Transverse colon (tissue), 4 donors: Measurements from ENCODE around the gene PIGS. TPM values are rescaled to one million over a fixed set of nuclear protein-coding genes. Genes with fewer than 3 reads are reported as not detected.

Experiments
- DNase-seq: peaks from one replicate; pipeline ENCODE4 v3.0.0-alpha.2; 2019
- H3K27ac ChIP-seq, 4 donors: fragments of 200-600 bp; sonication (generic); 2 replicates each; pipeline ENCODE4 v1.5.1; 2016 to 2018; ENCODE audit warnings: inconsistent platforms in 4 of 4
- H3K27me3 ChIP-seq: fragments of 200-600 bp; sonication (generic); 2 replicates; pipeline ENCODE4 v1.5.1; 2017; ENCODE audit warnings: inconsistent platforms
- H3K36me3 ChIP-seq, 4 donors: fragments of 200-600 bp; sonication (generic); 2 replicates each; pipeline ENCODE4 v1.5.1; 2017 to 2019; ENCODE audit warnings: inconsistent platforms in 4 of 4
- H3K4me1 ChIP-seq, 4 donors: fragments of 200-600 bp; sonication (generic); 2 replicates each; pipeline ENCODE4 v1.5.1; 2017 to 2020; ENCODE audit warnings: inconsistent platforms in 4 of 4
- H3K4me3 ChIP-seq, 4 donors: fragments of 200-600 bp; sonication (generic); 1 replicate in 1 of 4; 2 replicates in 3 of 4; pipeline versions ENCODE4 v1.5.1 to v1.6.1; 2017 to 2019; ENCODE audit warnings: inconsistent platforms in 4 of 4
- H3K9me3 ChIP-seq, 2 donors: fragments of 200-600 bp; sonication (generic); 2 replicates each; pipeline ENCODE4 v1.5.1; 2017 to 2019; ENCODE audit warnings: inconsistent platforms in 2 of 2
- EP300 ChIP-seq: sonication (generic); formaldehyde crosslinking; IDR thresholded peaks from one replicate; pipeline ENCODE4 v1.6.1; 2017; ENCODE audit warnings: antibody characterized with exemption, low read depth
- POLR2A ChIP-seq: fragments of 450-650 bp; IDR thresholded peaks from one replicate; pipeline ENCODE4 v1.6.1; 2016; ENCODE audit warnings: antibody characterized with exemption, mild to moderate bottlenecking, moderate library complexity
- POLR2AphosphoS5 ChIP-seq, 3 donors: sonication (generic); formaldehyde crosslinking; IDR thresholded peaks; one replicate each; pipeline ENCODE4 v1.6.1; 2016; ENCODE audit warnings: antibody characterized with exemption in 3 of 3
- WGBS, 2 donors: methylation state at CpG; one replicate each; pipeline ENCODE4 v1.1.5; 2018; ENCODE audit warnings: low coverage in 1 of 2; 5-methylcytosine and 5-hydroxymethylcytosine counted together
- in situ Hi-C, 4 donors: fragments of 200-750 bp; cut with MboI; loops; one replicate each; pipeline versions ENCODE4 v1.15.0 to v1.15.1; 2017; ENCODE audit warnings: low sequenced_read_pairs in 3 of 4, low pct_ligation_motif_present in 1 of 4, low pct_unique_long_range_greater_than_20kb in 1 of 4
- intact Hi-C: fragments of 100-400 bp; cut with DNase I; formaldehyde crosslinking; loops from one replicate; pipeline ENCODE4 v1.15.1; 2023; ENCODE audit warnings: low total_unique reads
- total RNA-seq, 4 donors: library from RNA; depleted of rRNA; stranded (reverse); fragments of >200 nt; gene quantifications; one replicate each; pipeline ENCODE4 v1.1.0, GENCODE V29; 2016
- TF ChIP-seq, protein P1 (sequence below), 5 experiments: fragments of 200-600 bp in 3 of 5; fragments of 450-650 bp in 2 of 5; sonication (generic) in 3 of 5; IDR thresholded peaks; 1 replicate in 2 of 5; 2 replicates in 3 of 5; pipeline ENCODE4 v1.5.1; 2016 to 2017; ENCODE audit warnings: antibody characterized with exemption in 5 of 5, inconsistent platforms in 3 of 5, mild to moderate bottlenecking in 2 of 5, moderate library complexity in 1 of 5

The PIGS gene
- total RNA-seq, 4 donors from 2014 or later = 18.1 to 182 (median 87.6) TPM

DNA sequence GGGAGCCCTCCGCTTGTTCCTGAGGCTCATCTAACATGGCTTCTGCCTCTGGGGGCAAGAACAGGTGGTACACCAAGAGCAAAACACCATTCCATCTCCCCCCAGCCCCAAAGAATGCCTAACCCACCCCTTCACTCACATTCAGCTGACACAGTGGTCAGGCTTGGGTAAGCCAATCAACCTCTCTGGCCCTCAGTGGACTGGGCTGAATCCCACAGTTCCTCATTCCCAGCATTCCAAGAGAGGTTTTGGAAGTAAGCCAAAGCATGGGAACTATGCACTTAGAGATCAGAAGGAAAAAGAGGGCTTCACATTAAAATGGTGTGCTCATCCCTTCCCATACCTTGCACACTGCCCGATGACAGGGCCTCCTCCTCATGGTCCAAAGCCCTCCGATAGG is 7.8 kb downstream of the PIGS start:
- DNase-seq = no peak
- Histone ChIP-seq H3K27ac (no peak overlapping the region), H3K27me3 (no peaks in the 10 kb centered on the region), H3K4me3 (no peak overlapping the region), H3K9me3 (no peaks in the 10 kb centered on the region), H3K4me1 (peaks cover 0 to 9% (median 1%) of the 10 kb centered on the region in 4 donors), H3K36me3 (peaks cover 0 to 38% (median 19%) of the 10 kb centered on the region in 4 donors)
- WGBS, 2 donors = 90 to 96% methylated on average over 3 of the region's 3 CpGs
- TF ChIP-seq EP300 (no peak), POLR2A (no peak), POLR2AphosphoS5 (IDR thresholded peaks at IDR 0.05) (no peak)
- TF ChIP-seq, protein P1, sequence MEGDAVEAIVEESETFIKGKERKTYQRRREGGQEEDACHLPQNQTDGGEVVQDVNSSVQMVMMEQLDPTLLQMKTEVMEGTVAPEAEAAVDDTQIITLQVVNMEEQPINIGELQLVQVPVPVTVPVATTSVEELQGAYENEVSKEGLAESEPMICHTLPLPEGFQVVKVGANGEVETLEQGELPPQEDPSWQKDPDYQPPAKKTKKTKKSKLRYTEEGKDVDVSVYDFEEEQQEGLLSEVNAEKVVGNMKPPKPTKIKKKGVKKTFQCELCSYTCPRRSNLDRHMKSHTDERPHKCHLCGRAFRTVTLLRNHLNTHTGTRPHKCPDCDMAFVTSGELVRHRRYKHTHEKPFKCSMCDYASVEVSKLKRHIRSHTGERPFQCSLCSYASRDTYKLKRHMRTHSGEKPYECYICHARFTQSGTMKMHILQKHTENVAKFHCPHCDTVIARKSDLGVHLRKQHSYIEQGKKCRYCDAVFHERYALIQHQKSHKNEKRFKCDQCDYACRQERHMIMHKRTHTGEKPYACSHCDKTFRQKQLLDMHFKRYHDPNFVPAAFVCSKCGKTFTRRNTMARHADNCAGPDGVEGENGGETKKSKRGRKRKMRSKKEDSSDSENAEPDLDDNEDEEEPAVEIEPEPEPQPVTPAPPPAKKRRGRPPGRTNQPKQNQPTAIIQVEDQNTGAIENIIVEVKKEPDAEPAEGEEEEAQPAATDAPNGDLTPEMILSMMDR (IDR thresholded peaks at IDR 0.05) = no peak
- intact Hi-C loops (no loop called here), in situ Hi-C loops (no loop called here)

GRCh38 chr17:28555022-28555421 is 16.3 kb downstream of the PIGS start:
- TF ChIP-seq POLR2A (no peak), POLR2AphosphoS5 (IDR thresholded peaks at IDR 0.05) (no peak), EP300 (no peak)
- TF ChIP-seq, protein P1 (IDR thresholded peaks at IDR 0.05) = no peak

GRCh38 chr17:28554565-28554964 is 16.8 kb downstream of the PIGS start:
- no peak for DNase-seq
- Histone ChIP-seq H3K36me3 (peaks cover 0 to 49% (median 16%) of the 10 kb centered on the region in 4 donors), H3K27me3 (no peaks in the 10 kb centered on the region), H3K4me3 (no peak overlapping the region), H3K4me1 (peaks cover 4 to 23% (median 8%) of the 10 kb centered on the region in 4 donors), H3K9me3 (no peaks in the 10 kb centered on the region), H3K27ac (no peak overlapping the region)
- TF ChIP-seq, protein P1 (IDR thresholded peaks at IDR 0.05) = no peak
- TF ChIP-seq EP300 = no peak
- intact Hi-C loops (no loop called here), in situ Hi-C loops (no loop called here)
- WGBS, 2 donors = 97% methylated on average over 6 of the region's 6 CpGs; no CpG with 5 or more reads in 1 of the 2 donors

More at GRCh38 chr17:28555022-28555421, 16.3 kb downstream of the PIGS start:
- intact Hi-C loops = no loop called here
- WGBS, 2 donors = 80 to 99% methylated on average over 1 to 3 of the region's 3 CpGs
- in situ Hi-C loops = no loop called here
- no peak overlapping the region for H3K27ac ChIP-seq
- DNase-seq = no peak
- peaks cover 4 to 19% (median 8%) of the 10 kb centered on the region in 4 donors for H3K4me1 ChIP-seq
- no peak overlapping the region for H3K4me3 ChIP-seq
- H3K9me3 ChIP-seq = no peaks in the 10 kb centered on the region
- H3K36me3 ChIP-seq = peaks cover 0 to 49% (median 18%) of the 10 kb centered on the region in 4 donors
- no peaks in the 10 kb centered on the region for H3K27me3 ChIP-seq

DNA sequence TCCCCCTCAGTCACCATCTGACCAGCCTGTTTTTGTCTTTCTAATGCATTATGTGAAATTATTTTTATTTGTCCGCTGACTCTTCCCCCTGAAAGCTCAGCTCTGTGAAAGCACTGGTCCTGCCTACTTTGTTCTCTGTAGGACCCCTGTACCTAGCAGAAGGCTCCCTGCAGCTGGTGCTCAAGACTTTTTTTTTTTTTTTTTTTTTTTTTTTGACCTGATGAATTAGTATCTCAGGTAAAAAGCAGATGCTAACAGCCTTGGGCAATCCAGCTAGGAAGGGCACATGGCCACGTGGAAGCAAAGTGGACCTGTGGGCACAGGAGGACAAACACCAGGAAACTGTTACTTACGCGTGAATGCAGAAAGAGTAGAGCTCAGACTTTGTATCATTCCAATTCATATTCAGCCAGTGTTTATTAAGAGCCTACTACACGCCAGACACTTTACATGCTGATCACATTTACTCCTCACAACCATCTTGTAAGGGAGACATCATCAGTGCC is 18.3 kb downstream of the PIGS start:
- 88 to 89% methylated on average over 5 of the region's 5 CpGs for WGBS, 2 donors
- in situ Hi-C loops = no loop called here
- TF ChIP-seq EP300 = no peak
- no peak for TF ChIP-seq POLR2A
- TF ChIP-seq, protein P1 (IDR thresholded peaks at IDR 0.05) = no peak
- no peak for TF ChIP-seq POLR2AphosphoS5 (IDR thresholded peaks at IDR 0.05)
- Histone ChIP-seq H3K27ac (peak overlapping the region in 2 of 4 donors; percentile 77 to 89), H3K4me3 (peak overlapping the region in 2 of 4 donors; percentile 56 to 91), H3K27me3 (no peaks in the 10 kb centered on the region), H3K9me3 (no peaks in the 10 kb centered on the region), H3K4me1 (peaks cover 4 to 36% (median 8%) of the 10 kb centered on the region in 4 donors), H3K36me3 (peaks cover 0 to 35% (median 10%) of the 10 kb centered on the region in 4 donors)
- DNase-seq = no peak
- intact Hi-C loops = no loop called here
